Pons (tissue), 1 donor: ENCODE results near the gene LZTR1.
"Not testable (repeated sequence)": the region's sequence is repeated elsewhere in the genome, so short reads cannot be mapped to it uniquely, and the experiment has no call there.

ENCODE experiments used
- DNase-seq: peaks from one replicate; pipeline ENCODE4 v3.0.0-alpha.2; 2016; ENCODE audit warnings: low spot score

LZTR1 gene

DNA sequence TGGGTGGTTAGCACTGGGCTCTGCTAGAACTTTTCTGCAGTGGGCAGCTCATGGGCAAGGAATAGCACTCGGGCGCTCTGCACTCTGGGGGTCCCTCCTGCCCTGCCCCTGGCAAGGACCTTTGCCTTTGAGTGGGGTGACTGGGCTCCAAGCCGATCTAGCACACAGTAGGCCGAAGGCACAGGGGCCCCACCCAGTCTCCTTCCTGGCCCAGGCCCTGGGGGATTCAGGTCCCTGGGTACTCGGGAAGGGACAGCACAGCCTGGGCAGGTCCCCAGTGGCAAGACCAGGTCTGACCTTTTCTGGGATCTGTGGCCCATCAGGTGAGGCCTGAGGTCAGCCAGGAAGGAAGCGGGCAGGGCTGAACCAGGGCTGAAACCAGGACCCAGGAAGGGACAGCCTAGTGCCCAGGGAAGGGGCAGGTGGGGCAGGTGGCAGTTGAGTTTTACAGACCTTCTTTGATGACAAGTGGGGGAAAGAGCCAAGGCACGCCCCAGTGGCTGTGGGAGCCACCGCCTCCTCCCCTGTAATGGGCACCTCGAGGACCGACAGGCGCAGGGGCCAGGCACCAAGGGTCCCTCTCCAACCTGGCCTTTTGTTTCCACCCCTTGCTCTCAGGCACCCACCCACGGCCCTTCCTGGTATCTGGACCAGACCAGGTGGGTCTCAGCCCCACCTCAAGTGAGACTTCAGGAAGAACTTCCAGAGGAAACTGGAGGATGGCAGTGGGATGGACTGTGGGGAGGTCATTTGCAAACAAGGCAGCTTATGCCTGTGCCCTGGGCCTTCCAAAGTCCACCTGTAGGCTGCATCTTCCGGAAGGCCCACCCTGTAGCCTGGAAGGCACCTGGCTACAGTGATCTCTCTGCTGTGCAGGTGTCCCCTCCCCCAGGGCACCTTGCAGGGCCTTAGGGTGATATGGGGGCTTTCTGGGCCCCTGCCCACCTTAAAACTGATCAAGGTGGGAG is 15.9 kb upstream of the LZTR1 start:
- no peak for DNase-seq

DNA sequence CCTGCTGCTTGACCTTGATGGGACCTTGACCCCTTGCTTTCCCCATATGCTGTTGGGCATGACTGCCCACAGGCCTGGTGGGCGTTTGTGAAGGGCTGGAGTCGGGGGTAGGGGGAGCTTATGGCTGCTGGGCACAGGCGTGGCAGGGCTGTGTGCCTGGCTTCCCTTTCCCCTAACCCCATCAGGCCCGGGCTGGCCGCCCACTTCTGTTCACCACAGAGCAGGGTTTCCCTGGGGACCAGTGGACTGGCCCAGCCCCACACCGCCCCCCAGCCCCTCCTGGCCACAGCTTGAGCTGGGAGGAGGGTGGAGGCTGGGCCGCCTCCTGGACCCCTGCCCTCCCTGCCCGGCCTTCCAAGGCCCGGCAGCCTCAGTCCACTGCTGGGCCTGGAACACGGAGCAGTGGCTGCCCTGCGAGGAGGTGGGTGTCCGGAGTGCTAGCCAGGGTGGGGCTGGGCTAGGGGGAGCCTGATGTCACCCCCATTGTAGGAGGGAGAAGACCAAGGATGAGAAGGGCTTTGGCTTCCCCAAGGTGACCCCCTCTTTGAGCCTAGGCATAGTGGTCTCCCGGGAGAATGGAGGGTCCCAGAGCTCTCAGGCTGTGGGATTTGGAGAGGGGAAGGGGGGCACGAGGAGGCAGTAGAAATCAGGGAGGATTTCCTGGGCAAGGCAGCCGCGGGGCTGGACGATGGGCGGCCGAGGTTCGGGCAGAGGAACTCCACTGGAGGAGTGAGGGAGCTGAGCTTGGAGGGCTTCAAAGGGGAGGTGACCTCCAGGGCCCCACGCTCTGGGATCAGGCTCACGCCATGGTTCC is 15.0 kb upstream of the LZTR1 start, which contains the start of gene AIFM3:
Gene AIFM3, plus strand, starts transcription at position 373 of the 814 bp plus-strand sequence. CDS start 690 bp downstream, outside the sequence.
- DNase-seq = no peak

DNA sequence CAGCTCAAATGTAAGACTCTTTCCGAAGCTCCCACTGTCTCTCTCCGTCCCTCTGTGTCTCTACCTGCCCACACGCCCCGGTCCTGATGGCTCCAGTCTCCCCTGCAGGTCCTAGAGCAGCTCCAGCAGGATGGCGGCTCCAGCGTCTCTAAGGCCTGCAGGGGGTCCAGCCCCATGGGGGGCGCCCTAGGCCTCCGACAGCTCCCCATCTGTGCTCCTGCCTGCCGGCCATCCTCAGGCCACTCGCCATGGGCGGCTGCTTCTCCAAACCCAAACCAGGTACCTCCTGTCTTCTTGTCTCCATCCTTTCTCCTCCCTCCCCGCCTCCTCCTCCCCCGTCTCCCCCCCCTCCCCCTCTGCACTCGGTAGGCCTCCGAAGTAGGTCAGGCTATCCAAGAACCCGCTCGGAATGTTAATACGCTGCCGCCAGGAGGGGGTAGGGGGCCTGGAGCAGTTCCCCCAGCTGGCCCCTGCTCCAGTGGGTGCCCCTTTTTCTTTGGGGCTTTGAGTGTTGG is 14.3 kb upstream of the LZTR1 start:
- no peak for DNase-seq

DNA sequence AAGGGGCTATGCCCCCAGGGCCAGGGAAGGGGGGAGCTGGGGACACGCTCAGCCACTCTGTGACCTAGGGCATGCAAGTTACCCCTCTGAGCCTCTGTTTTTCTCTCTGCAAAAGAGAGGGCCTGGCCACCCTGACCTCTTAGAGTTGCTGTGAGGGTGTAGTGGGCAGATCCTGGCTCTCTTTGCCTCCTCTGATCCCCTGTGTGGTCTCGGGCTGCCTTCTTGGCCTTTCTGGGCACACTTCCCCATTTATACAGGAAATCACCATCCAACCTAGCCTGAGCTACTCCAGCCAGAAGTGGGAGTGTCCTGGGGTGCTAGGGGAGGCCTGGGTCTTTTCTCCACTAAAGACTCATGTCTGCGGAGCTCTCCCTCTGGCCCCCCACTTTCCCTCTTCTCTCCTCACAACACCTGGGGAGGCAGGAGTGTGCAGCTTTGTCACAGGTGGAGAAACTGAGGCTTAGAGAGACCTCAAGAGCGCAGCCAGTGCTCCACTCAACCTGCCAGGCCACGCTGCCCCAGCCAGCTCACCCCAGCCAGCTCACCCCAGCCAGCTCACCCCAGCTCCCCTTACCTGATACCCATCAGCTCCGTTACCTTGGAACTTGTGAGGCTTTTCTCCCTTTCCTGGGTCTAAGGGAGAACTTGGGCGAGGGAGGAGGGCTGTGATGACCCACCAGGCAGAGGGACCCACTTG is 13.7 kb upstream of the LZTR1 start:
- no peak for DNase-seq

DNA sequence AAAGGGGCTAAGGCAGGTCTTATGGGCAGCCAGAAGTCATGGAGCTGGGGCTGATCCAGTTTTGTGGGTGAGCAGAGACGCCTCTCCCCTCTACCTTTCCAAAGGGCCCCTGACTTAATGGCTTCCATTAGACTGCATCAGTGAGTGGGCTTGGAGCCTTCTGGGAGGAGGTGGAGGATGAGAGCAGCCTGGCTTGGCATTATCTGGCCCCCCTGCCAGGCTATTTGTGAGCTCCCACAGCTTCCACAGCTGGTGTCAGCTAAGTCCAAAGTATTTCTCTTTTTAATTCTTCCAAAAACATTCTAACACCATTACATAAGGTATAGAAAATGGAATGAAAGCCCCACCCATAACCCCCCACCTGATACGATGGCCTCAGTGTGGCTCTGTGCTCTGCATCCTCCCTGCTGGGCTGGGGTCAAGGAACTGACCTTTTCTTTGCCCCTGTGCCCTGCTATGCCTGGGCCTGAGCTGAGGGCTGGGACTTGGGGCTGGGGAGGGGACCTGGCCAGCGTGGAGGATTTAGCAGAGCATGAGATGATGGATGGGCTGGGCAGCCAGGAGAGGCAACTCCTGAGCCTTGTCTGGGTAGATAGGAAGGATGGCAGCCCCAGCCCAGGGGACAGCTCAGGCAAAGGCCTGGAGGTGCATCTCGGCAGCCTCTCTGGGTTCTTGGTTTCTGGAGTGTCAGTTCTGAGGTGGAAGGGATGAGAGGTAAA is 11.0 kb upstream of the LZTR1 start:
- DNase-seq = no peak

DNA sequence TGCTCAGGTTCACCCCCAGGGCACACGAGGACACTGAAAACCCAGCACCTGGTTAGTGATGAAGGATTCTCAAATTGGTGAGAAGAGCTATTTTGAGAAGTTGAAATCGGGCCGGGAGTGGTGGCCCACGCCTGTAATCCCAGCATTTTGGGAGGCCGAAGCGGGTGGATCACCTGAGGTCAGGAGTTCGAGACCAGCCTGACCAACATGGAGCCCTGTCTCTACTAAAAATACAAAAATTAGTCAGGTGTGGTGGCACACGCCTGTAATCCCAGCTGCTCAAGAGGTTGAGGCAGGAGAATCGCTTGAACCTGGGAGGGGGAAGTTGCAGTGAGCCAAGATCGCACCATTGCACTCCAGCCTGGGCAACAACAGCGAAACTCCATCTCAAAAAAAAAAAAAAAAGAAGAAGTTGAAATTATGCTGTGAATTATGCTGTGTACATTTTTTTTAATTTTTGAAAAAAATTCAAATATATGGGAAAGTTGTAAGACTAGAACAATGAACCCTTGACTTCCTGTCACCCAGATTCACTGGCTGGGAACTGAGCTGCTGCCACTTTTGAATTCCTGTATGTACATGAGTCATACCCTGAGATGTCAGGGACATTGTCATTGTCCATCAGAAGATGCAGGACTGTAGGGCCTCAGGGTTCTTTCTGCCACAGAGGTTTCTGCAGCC is 9.9 kb upstream of the LZTR1 start:
- not testable (repeated sequence) for DNase-seq

DNA sequence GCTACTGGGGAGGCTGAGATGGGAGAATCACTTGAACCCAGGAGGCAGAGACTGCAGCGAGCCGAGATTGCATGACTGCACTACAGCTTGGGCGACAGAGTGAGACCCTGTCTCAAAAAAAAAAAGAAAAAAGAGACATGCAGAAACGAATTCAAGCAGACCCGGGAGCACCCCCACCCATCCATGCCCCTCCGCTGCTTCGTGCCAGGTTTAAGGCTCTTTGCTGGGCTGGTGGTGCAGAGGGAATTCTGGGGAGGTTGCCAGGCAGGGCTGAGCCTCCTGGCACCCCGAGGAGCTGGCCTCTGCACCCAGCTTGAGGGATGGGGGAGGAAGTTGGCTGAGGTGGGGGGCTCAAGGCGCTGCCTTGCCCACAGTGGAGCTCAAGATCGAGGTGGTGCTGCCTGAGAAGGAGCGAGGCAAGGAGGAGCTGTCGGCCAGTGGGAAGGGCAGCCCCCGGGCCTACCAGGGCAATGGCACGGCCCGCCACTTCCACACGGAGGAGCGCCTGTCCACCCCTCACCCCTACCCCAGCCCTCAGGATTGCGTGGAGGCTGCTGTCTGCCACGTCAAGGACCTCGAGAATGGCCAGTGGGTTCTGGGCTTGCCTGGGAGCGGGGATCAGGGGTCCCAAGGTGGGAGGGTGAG is 9.0 kb upstream of the LZTR1 start:
- no peak for DNase-seq

- DNase-seq = no peak
Observed at GRCh38 chr22:20973634-20974286, 8.3 kb upstream of the LZTR1 start.

DNA sequence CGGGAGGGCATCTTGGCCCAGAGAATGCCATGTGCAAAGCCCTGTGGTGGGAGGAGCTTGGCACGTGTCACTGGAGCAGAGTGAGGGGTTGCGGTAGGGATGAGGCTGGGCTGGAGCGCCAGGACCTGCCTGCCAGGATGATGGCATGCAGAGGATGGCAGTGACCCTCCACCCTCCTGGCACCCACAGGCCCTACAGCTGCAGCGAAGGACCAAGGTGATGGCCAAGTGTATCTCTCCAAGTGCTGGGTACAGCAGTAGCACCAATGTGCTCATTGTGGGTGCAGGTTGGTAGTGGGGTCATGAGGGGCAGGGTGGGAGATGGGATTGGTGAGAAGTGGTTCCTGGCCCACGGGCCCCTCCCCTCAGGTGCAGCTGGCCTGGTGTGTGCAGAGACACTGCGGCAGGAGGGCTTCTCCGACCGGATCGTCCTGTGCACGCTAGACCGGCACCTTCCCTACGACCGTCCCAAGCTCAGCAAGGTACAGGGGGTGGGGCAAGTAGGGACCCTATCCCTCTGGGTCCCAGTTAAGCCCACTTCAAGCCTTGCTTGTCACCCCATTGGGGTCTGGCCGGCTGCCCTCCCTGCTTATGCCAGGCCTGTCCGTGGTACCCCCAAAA is 7.7 kb upstream of the LZTR1 start:
- DNase-seq = no peak

DNA sequence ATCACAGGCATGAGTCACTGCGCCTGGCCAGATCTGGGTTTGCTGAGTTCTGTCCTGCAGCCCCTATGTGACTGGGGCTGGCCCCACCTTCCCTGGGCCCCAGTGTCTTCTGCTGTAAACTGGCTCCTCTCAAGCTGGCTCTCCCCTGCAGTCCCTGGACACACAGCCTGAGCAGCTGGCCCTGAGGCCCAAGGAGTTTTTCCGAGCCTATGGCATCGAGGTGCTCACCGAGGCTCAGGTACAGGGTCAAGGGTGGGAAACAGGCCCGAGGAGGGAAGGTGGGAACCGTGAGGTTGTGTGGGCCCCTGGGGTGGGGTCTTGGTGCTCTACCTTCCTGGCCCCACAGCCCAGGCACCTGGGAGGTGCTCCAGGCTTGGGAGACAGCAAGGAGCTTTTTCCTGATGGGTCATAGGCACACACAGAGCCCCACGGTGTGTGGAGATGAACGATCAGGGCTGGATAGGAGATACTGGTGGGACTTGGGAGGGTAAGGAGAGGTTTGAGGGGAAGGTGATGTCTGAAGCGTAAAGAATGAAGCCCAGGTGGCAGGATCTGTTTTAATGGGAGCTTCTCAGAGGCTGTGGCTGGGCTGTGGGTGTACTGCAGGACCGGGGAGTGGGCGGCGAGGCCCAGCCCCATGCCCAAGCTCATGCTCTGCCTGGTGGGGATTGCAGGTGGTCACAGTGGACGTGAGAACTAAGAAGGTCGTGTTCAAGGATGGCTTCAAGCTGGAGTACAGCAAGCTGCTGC is 6.4 kb upstream of the LZTR1 start:
- DNase-seq = no peak

GRCh38 chr22:20976291-20976877 is 5.7 kb upstream of the LZTR1 start:
- no peak for DNase-seq

DNA sequence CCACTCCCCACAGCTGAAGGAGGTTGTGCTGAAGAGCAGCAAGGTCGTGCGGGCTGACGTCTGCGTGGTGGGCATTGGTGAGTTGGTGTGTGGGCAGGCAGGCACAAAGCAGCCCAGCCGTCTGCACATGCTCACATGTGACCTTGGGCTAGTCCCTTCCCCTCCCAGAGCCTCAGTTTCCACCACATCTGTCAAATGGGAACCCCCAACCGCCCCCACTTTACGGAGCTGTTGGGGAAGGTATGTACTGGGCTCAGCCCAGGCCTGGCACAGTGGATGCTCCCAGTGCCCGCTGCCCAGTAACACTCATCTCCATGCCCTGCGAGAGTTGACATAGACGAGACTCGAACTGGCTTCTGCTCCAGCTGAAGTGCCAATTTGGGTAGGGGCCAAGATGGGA is 5.1 kb upstream of the LZTR1 start:
- no peak for DNase-seq

GRCh38 chr22:20977516-20978170 is 4.5 kb upstream of the LZTR1 start:
- DNase-seq = no peak

DNA sequence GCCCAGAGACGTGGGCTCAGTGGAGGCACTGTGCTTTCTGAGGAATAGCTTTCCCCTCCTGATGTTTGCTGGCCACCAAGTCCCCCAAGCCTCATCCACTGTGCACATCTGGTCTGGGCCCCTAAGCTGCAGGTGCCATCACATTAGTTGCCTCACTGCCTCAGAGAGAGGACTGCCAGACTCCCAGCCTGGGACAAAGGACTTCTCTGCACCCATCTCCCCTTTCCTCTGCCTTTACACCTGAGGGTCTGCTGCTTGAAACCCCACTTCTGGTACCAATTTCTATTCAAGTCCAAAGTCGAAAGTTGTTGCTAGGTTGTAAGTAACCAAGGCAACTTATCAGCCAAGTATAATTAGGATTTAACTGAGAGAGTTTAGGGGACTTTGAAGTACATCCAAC is 3.7 kb upstream of the LZTR1 start:
- DNase-seq = no peak

GRCh38 chr22:20979243-20979809 is 2.8 kb upstream of the LZTR1 start:
- DNase-seq = no peak

GRCh38 chr22:20979940-20980453 is 2.1 kb upstream of the LZTR1 start:
- DNase-seq = no peak

GRCh38 chr22:20980523-20980922 is 1.6 kb upstream of the LZTR1 start:
- DNase-seq = no peak
